NCI-H2081 (cell line): ENCODE data around the gene KRTAP10-6.
"Not testable (repeated sequence)": the region's sequence is repeated elsewhere in the genome, so short reads cannot be mapped to it uniquely, and the experiment has no call there.

Experiments
- DNase-seq, 2 experiments: peaks; one replicate each; lab custom pipeline; 2025; lab: John Stamatoyannopoulos, UW

Gene KRTAP10-6

GRCh38 chr21:44578371-44579055 is 13.8 kb downstream of the KRTAP10-6 start:
- no peak for DNase-seq

- DNase-seq, result no peak
Observed at GRCh38 chr21:44576025-44576420, 16.3 kb downstream of the KRTAP10-6 start.

DNA sequence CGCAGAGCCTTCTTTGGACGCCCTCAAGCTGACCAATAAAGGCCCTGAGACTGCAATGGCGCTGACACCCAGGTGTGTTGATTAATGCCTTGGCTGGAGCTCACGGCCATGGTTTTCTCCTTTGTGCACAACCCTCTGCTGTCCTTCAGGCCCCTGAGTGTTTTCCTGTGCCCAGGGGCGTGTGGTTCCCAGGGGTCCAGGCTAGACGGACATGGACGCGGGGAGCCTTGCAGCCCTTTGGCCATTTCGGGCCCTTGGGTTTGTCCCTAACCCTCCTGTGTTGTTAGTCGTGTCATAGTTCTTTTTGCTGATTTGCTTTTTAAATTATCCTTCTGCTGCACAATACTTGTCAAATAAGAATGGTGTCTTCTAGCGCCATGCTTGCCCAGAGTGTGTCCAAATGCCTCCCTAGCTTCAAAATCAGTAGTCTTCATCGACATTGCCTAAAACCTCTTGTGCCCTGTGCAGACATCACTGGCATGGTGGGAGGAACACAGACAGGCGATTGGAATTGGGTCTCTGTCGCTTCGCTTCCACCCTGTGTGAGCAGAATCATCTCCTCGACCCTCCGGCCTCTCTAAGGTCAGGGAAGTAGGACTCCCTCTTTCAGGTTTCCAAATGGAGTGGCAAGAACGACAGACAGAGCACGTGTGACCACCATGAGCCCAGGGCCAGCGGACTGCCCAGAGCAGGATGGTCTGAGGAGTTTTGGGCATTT is 16.8 kb downstream of the KRTAP10-6 start:
- no peak for DNase-seq

GRCh38 chr21:44574457-44575306 is 17.6 kb downstream of the KRTAP10-6 start:
- DNase-seq, result no peak

- DNase-seq, result peak in 1 of 2 experiments; percentile 32
Observed at GRCh38 chr21:44573630-44574456, 18.5 kb downstream of the KRTAP10-6 start, which contains the start of gene KRTAP10-4. KRTAP10-4 (plus strand) TSS chr21:44573729; CDS start chr21:44573759, 30 bp downstream.

GRCh38 chr21:44572959-44573583 is 19.2 kb downstream of the KRTAP10-6 start:
- DNase-seq, result no peak

DNA sequence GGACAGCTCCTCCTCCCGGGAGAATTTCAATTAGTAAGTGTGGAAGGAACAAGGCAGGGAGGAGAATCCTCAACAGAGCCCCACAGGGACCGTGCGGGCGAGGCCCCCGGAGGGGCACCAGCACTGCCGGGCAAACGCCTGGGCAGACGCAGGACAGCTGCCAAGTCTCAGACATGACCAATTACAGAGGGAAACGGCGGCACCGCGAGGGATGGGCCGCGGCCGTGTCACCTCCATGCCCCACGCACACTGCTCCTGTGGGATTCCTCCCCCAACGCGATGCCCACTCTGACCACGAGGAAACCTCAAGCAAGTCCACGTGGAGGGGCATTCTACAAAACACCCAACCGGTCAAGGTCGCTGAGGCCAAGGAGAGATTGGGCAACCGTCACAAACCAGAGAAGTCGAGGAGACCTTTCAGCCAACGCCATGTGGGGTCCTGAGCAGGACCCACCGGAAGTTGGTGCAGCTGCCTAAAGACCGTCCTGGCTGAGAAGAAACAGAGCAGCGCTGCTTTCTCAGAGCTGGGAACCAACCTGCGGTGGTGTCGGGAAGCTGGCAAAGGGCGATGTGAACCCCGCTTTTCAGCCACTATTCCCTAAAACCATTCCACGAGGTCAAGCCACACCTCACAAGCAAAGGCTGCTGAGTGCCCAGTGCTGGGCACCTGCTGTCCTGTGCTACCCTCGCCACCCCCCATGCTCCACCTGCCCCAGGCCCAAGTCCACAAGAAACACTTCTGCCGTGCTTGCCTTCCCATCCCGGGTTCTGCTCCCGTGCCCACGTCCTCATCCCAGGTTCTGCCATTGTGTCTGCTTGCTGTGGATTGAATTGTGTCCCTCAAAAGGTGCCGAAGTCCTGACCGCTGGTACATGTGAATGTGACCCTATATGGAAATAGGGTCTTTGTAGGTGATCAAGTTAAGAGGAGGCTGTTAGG is 20.2 kb downstream of the KRTAP10-6 start:
- no peak for DNase-seq

- DNase-seq, result no peak
Observed at GRCh38 chr21:44571296-44571695, 21.0 kb downstream of the KRTAP10-6 start.

DNA sequence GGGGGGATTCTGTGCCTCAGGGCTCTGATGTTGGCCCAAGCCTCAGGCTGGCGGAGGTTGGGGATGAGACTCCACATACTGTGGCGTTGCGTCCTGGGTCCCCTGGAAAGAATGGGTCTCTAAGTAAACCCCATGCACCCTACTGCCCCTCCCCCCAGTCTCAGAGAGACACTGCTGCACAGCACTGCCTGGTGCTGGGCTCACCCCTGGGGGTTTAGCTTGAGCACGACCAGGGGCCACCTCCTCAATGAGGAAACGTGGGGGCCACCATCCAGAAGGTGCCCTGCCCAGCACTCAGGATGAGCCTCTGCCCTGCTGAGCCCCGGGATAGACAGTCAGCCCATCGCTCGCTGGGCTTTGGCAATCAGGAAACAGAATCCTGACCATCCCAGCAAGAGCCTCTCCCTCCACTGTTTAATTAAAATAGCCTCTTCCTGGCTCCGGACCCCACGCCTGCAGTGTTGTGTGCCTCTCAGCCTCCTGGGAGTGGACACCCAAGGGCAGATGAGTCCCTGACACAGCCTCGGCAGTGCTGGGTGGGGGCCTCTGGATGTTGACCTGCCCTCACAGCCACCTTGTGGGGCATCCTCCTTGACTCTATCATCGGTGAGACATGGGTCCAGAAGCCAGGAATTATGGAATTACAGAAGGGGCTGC is 22.3 kb downstream of the KRTAP10-6 start:
- no peak for DNase-seq

DNA sequence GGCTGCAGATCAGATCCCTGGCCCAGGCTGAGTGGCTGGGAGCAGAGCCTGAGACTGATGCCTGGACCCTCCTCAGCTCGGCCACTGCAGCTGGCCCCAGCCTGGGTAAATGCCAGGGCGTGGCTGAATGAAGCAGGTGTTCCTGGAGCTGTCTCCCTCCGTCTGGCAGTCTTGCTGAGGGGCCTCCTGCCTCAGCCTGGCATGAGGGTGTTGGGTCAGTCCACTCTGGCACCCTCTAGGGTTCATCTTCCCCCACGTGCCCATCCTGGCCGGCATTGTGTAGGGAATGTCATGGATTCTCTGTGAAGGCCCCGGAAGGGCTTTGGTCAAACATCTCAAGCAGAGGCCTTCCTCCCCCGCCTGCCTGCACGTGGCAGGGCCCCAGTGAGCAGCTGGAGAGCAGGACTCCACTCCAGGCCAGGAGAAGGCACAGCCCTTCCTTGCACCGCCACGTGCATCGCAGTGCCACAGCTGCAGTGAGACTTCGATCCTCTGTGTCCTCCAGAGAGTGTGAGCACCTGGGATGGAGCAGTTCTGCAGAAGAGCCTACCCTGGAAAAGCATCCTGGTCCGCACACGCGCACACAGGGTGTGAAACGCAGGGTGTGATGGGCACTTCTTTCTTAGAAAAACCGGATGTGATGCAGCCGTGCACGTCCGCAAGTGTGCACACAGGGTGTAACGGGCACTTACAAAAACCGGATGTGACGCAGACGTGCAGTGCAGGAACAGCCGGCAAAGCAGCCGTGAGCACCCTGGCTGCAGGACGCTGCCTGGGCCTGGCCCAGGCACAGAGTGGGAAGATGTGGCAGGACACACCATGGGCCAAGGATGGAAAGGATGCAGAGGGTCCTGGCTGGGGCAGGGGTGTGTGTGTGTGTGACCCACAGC is 23.4 kb downstream of the KRTAP10-6 start:
- DNase-seq, result no peak

GRCh38 chr21:44568261-44568660 is 24.0 kb downstream of the KRTAP10-6 start:
- DNase-seq, result no peak

DNA sequence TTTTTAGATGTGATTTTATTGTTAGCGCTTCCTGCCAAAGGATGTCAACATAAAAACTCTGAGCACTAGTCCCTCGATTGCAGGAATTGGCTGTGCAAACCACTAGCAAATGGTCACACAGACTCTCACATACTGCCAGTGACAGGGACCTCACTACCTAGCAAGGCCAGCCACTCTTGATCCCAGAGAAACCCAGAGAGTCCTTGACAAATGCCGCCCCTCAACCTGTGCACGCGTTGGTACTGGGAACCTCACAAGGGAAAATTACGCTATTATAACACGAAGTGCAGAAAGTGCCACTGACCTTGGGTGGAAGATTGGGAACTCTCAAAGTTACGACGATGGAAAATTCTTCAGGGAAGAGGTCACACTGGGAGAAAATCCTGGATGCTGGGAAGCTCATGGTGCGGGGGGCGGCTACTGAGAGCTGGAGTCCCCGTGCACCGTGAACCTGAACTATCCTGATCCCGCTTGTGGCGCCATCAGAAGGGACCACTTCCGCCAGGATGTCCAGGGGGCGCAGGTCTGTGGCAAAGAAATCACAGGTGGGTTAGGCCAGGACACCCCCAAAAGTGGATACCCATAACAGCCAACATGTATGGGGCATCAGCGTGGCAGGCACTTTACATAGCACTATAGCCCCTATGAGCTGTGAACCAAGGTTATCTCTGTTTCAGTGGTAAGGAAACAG is 24.7 kb downstream of the KRTAP10-6 start:
- no peak for DNase-seq

GRCh38 chr21:44566403-44566802 is 25.9 kb downstream of the KRTAP10-6 start:
- no peak for DNase-seq

DNA sequence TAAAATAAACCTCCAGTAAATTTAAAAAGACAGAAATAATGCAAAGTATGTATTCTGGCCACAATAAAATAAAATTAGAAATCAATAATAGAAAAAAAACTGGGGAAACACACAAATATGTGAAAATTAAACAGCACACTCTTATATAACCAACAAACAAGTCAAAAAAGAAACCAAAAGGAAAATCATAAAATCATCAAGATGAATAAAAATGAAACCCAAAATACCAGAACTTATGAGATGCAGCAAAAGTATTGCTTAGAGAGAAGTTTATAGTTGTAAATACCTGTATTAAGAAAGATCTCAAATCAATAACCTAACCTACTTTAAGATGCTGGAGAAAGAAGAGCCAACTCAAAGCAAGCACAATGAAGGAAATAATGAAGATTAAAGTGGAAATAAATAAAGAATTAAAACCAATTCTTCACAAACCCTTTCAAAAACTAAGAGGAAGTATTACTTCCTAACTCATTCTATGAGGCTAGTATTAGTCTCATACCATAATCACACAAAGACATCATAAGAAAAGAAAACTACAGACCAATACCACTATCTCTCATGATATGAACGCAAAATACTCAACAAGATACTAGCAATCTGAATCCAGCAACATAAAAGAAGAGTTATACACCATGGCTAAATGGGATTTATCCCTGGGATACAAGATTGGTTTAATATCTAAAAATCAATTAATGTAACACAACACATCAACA is 27.3 kb downstream of the KRTAP10-6 start:
- no peak for DNase-seq

DNA sequence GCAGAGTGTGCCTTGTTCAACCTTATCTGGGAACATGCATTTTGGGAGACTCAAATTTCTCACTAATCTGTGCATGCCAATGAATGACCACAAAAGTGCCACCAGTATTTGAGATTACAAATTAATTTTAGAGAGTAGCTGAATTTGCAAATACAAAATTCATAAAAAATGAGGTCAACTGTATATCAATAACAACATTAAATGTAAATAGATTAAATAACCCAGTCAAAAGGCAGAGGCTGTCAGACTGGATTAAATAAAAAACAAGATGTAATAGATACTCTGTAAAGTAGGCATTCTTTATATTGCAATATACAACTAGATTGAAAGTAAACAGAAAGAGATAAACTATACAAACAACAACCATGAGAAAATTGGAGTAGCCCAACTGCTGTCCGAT is 28.2 kb downstream of the KRTAP10-6 start:
- no peak for DNase-seq

GRCh38 chr21:44558695-44559094 is 33.6 kb downstream of the KRTAP10-6 start, which contains the start of gene KRTAP10-3:
KRTAP10-3 (minus strand) TSS chr21:44558795; CDS start chr21:44558715, 80 bp downstream.
- no peak for DNase-seq

DNA sequence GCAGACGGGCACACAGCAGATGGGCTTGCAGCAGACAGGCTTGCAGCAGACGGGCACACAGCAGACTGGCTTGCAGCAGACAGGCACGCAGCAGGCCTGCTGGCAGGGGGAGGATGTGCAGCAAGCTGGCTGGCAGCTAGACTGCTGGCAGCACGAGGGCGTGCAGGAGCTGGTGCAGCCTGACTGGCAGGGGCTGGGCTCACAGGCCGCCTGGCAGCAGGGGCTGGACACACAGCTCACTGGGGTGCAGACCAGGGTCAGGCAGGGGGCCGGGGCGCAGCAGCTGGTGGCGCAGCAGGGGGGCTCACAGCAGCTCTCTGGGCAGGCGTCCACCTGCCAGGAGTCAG is 34.0 kb downstream of the KRTAP10-6 start:
- not testable (repeated sequence) for DNase-seq
